ENCODE results near the gene SERF1A. TPM values are rescaled to one million over a fixed set of nuclear protein-coding genes. Genes with fewer than 3 reads are reported as not detected.

The SERF1A gene
- total and polyA plus RNA-seq, 5 experiments from 2014 or later = 1.8 to 17.1 (median 4.1) TPM

Other genes starting within 250 kb of the SERF1A start
- gene SMN1, start 24.4 kb downstream of the SERF1A start, total RNA-seq = 10 to 100 TPM; 50.8 to 58.9 TPM
- gene SMN1, start 24.4 kb downstream of the SERF1A start, polyA plus RNA-seq = 10 to 100 TPM; 18.9 to 34.3 (median 23.6) TPM
- gene NAIP, start 124.7 kb downstream of the SERF1A start, total RNA-seq = 10 to 100 TPM; 21.4 to 23.5 TPM
- gene NAIP, start 124.7 kb downstream of the SERF1A start, polyA plus RNA-seq = 1 to 10 TPM in 2 of 3 donors, under 1 TPM in 1; 0.53 to 2.4 (median 1.2) TPM
- gene GTF2H2, start 167.0 kb downstream of the SERF1A start, total RNA-seq = 10 to 100 TPM; 42.3 to 46.5 TPM
- 10 to 100 TPM in 1 of 3 donors, 1 to 10 TPM in 2; 8.4 to 11.8 (median 10.0) TPM for gene GTF2H2, start 167.0 kb downstream of the SERF1A start, polyA plus RNA-seq

Data from naive thymus-derived CD8-positive, alpha-beta T cell (primary cell).